Glutamatergic neuron (in vitro differentiated cells): Measurements from ENCODE around the gene SDF4. TPM values are rescaled to one million over a fixed set of nuclear protein-coding genes. Genes with fewer than 3 reads are reported as not detected.
A peak's percentile ranks its signal among the peaks of the same experiment; 100 is the strongest.
"Not testable (repeated sequence)": the region's sequence is repeated elsewhere in the genome, so short reads cannot be mapped to it uniquely, and the experiment has no call there.

Source experiments
- DNase-seq: peaks from one replicate; pipeline ENCODE4 v3.0.0; 2022
- H3K27ac Mint-ChIP-seq: one replicate; pipeline ENCODE4 v1.8.0; 2020; ENCODE audit warnings: mild to moderate bottlenecking, mixed read lengths, inconsistent platforms; ENCODE audit not compliant: unreplicated experiment
- H3K27me3 Mint-ChIP-seq: one replicate; pipeline ENCODE4 v1.8.0; 2020; ENCODE audit warnings: mild to moderate bottlenecking, moderate library complexity, mixed read lengths, inconsistent platforms; ENCODE audit not compliant: unreplicated experiment
- H3K36me3 Mint-ChIP-seq: one replicate; pipeline ENCODE4 v1.8.0; 2020; ENCODE audit warnings: mild to moderate bottlenecking, mixed read lengths, inconsistent platforms; ENCODE audit not compliant: unreplicated experiment
- H3K4me1 Mint-ChIP-seq: one replicate; pipeline ENCODE4 v1.8.0; 2020; ENCODE audit warnings: mild to moderate bottlenecking, low read depth, mixed read lengths, inconsistent platforms; ENCODE audit not compliant: unreplicated experiment
- H3K4me3 Mint-ChIP-seq: one replicate; pipeline ENCODE4 v1.8.0; 2020; ENCODE audit warnings: mild to moderate bottlenecking, mixed read lengths, inconsistent platforms; ENCODE audit not compliant: unreplicated experiment
- H3K9me3 Mint-ChIP-seq: one replicate; pipeline ENCODE4 v1.8.0; 2020; ENCODE audit warnings: mild to moderate bottlenecking, moderate library complexity, mixed read lengths, inconsistent platforms; ENCODE audit not compliant: unreplicated experiment
- CTCF ChIP-seq: fragments of 200-600 bp; sonication (generic); IDR thresholded peaks from one replicate; pipeline ENCODE4 v1.5.0; 2021; ENCODE audit not compliant: partially characterized antibody, unreplicated experiment
- total RNA-seq: library from RNA; stranded (reverse); fragmentation: NEBNext Ultra II Directional; extraction: Animal tissue kit (Norgen Biotek cat#: 25700); gene quantifications from one replicate; pipeline ENCODE4 v1.2.1, GENCODE V29; 2021; ENCODE audit not compliant: unreplicated experiment

Gene SDF4
- total RNA-seq, 1 donor from 2014 or later: 89.2 TPM

- DNase-seq: no peak
- no peak for TF ChIP-seq CTCF
- peak overlapping the region; percentile 17 for H3K4me3 Mint-ChIP-seq
- H3K36me3 Mint-ChIP-seq: no peaks in the 10 kb centered on the region
- H3K27me3 Mint-ChIP-seq: peaks cover 26% of the 10 kb centered on the region
- H3K9me3 Mint-ChIP-seq: peaks cover 28% of the 10 kb centered on the region
- H3K4me1 Mint-ChIP-seq: peaks cover 4% of the 10 kb centered on the region
- peak overlapping the region; percentile 34 for H3K27ac Mint-ChIP-seq
These were observed 54.9 kb downstream of the SDF4 start for GRCh38 chr1:1176931-1177330.

GRCh38 chr1:1176063-1176761 lies 55.6 kb downstream of the SDF4 start:
- peak overlapping the region; percentile 22 for H3K27ac Mint-ChIP-seq
- H3K4me1 Mint-ChIP-seq, H3K36me3 Mint-ChIP-seq: not testable (repeated sequence)
- H3K9me3 Mint-ChIP-seq: peaks cover 28% of the 10 kb centered on the region
- DNase-seq: peak; percentile 27
- H3K4me3 Mint-ChIP-seq: peak overlapping the region; percentile 38
- H3K27me3 Mint-ChIP-seq: peaks cover 27% of the 10 kb centered on the region

GRCh38 chr1:1175221-1176062 lies 56.4 kb downstream of the SDF4 start:
- no peak for TF ChIP-seq CTCF
- H3K27me3 Mint-ChIP-seq: peaks cover 24% of the 10 kb centered on the region
- peak overlapping the region; percentile 38 for H3K4me3 Mint-ChIP-seq
- no peaks in the 10 kb centered on the region for H3K36me3 Mint-ChIP-seq
- peaks cover 4% of the 10 kb centered on the region for H3K4me1 Mint-ChIP-seq
- H3K9me3 Mint-ChIP-seq: peaks cover 28% of the 10 kb centered on the region
- peak overlapping the region; percentile 43 for H3K27ac Mint-ChIP-seq
- no peak for DNase-seq

- DNase-seq: peak; percentile 35
- peaks cover 31% of the 10 kb centered on the region for H3K27me3 Mint-ChIP-seq
- H3K4me3 Mint-ChIP-seq: no peak within 1 kb of the TSS
- no peak within 1 kb of the TSS for H3K27ac Mint-ChIP-seq
- H3K4me1 Mint-ChIP-seq: peaks cover 4% of the 10 kb centered on the region
- H3K36me3 Mint-ChIP-seq: no peaks in the 10 kb centered on the region
- H3K9me3 Mint-ChIP-seq: peaks cover 35% of the 10 kb centered on the region
- TF ChIP-seq CTCF: no peak
These were observed 57.9 kb downstream of the SDF4 start, which contains the start of gene TTLL10 for GRCh38 chr1:1173793-1174415. TSS of gene TTLL10 (plus strand) at chr1:1173880. CDS start at chr1:1179216, 5,336 bp downstream.

- H3K36me3 Mint-ChIP-seq: no peaks in the 10 kb centered on the region
- peaks cover 4% of the 10 kb centered on the region for H3K4me1 Mint-ChIP-seq
- H3K4me3 Mint-ChIP-seq: no peak overlapping the region
- H3K27me3 Mint-ChIP-seq: peaks cover 31% of the 10 kb centered on the region
- no peak for TF ChIP-seq CTCF
- peaks cover 35% of the 10 kb centered on the region for H3K9me3 Mint-ChIP-seq
- DNase-seq: peak; percentile 17
- H3K27ac Mint-ChIP-seq: no peak overlapping the region
These were observed 58.6 kb downstream of the SDF4 start for GRCh38 chr1:1173061-1173792.
